HepG2 (cell line): ENCODE measurements around the gene RHBDF2.

Source experiments
- CREB1 ChIP-seq, 2 experiments: fragments of 450-650 bp in 1 of 2; IDR thresholded peaks; 2 replicates each; pipeline ENCODE4 v1.6.1; 2016 to 2017; ENCODE audit warnings: control low read depth in 1 of 2, mild to moderate bottlenecking in 1 of 2, missing compliant biosample characterization in 1 of 2, missing genetic modification characterization in 1 of 2
- GLI4 ChIP-seq: sonication (generic); formaldehyde crosslinking; IDR thresholded peaks from 2 replicates; pipeline ENCODE4 v1.5.1; 2020; ENCODE audit warnings: missing genetic modification reagents, mild to moderate bottlenecking, moderate library complexity, borderline replicate concordance
- MTA3 ChIP-seq: sonication (generic); formaldehyde crosslinking; IDR thresholded peaks from 2 replicates; pipeline ENCODE4 v1.4.0; 2020; ENCODE audit warnings: missing genetic modification reagents
- POLR2A ChIP-seq, 2 experiments: IDR thresholded peaks; 2 replicates each; pipeline ENCODE4 v1.6.1; 2011; ENCODE audit warnings: low read depth in 2 of 2, low read length in 2 of 2, mild to moderate bottlenecking in 1 of 2, moderate library complexity in 1 of 2; ENCODE audit not compliant: insufficient read depth in 1 of 2
- POLR2AphosphoS5 ChIP-seq: IDR thresholded peaks from 2 replicates; pipeline ENCODE4 v1.6.1; 2012; ENCODE audit warnings: low read depth, low read length
- RORA ChIP-seq: sonication (generic); formaldehyde crosslinking; IDR thresholded peaks from 2 replicates; pipeline ENCODE4 v1.5.0; 2020; ENCODE audit warnings: mild to moderate bottlenecking, missing genetic modification reagents, moderate library complexity
- STAT5B ChIP-seq: sonication (generic); formaldehyde crosslinking; IDR thresholded peaks from 2 replicates; pipeline ENCODE4 v1.4.0; 2020; ENCODE audit warnings: missing genetic modification reagents
- ZC3H4 ChIP-seq: sonication (generic); formaldehyde crosslinking; IDR thresholded peaks from 2 replicates; pipeline ENCODE4 v1.4.0; 2020; ENCODE audit warnings: missing genetic modification reagents, borderline replicate concordance
- ZNF292 ChIP-seq: sonication (generic); formaldehyde crosslinking; IDR thresholded peaks from 2 replicates; pipeline ENCODE4 v1.8.1; 2022; ENCODE audit warnings: mild to moderate bottlenecking, low read depth, missing genetic modification reagents, borderline replicate concordance
- ZNF318 ChIP-seq: sonication (generic); formaldehyde crosslinking; IDR thresholded peaks from 2 replicates; pipeline ENCODE4 v1.4.0; 2020; ENCODE audit warnings: mild to moderate bottlenecking, missing genetic modification reagents
- TF ChIP-seq, protein P1 (sequence below): sonication (generic); formaldehyde crosslinking; IDR thresholded peaks from 2 replicates; pipeline ENCODE4 v1.5.0; 2020; ENCODE audit warnings: mild to moderate bottlenecking, missing genetic modification reagents, moderate library complexity

GRCh38 chr17:76445697-76446448 lies 55.4 kb downstream of the RHBDF2 start:
- TF ChIP-seq RORA (CRISPR knock-in tag) (no peak), GLI4 (CRISPR knock-in tag) (no peak), ZNF318 (CRISPR knock-in tag) (no peak), CREB1 (IDR thresholded peaks at IDR 0.05) (no peak), CREB1 (CRISPR knock-in tag; IDR thresholded peaks at IDR 0.05) (no peak), POLR2A (IDR thresholded peaks at IDR 0.05; ENCODE audit: insufficient read depth in 1 of 2, low read depth in 2 of 2, low read length in 2 of 2) (no peak), ZNF292 (CRISPR knock-in tag) (no peak), MTA3 (no peak), POLR2AphosphoS5 (no peak), ZC3H4 (CRISPR knock-in tag) (no peak), STAT5B (no peak)
- TF ChIP-seq, protein P1, sequence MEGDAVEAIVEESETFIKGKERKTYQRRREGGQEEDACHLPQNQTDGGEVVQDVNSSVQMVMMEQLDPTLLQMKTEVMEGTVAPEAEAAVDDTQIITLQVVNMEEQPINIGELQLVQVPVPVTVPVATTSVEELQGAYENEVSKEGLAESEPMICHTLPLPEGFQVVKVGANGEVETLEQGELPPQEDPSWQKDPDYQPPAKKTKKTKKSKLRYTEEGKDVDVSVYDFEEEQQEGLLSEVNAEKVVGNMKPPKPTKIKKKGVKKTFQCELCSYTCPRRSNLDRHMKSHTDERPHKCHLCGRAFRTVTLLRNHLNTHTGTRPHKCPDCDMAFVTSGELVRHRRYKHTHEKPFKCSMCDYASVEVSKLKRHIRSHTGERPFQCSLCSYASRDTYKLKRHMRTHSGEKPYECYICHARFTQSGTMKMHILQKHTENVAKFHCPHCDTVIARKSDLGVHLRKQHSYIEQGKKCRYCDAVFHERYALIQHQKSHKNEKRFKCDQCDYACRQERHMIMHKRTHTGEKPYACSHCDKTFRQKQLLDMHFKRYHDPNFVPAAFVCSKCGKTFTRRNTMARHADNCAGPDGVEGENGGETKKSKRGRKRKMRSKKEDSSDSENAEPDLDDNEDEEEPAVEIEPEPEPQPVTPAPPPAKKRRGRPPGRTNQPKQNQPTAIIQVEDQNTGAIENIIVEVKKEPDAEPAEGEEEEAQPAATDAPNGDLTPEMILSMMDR (CRISPR knock-in tag), result no peak
